SK-N-SH treated with all-trans-retinoic acid at 6 μM for 48 hours (cell line): ENCODE data around the gene ZBTB7C.

Experiments used
- ATAC-seq: fragments of 200-7000 bp; cut with Tn5 transposase; 3 replicates; pipeline ENCODE4 v1.9.1; 2020; ENCODE audit warnings: mild to moderate bottlenecking, moderate library complexity
- ARNTL ChIP-seq: fragments of 450-650 bp; formaldehyde crosslinking; IDR thresholded peaks from 2 replicates; pipeline ENCODE4 v1.5.0; 2020; ENCODE audit warnings: low read depth, mild to moderate bottlenecking, moderate library complexity, borderline replicate concordance
- CREB5 ChIP-seq: fragments of 250-450 bp; sonication (Bioruptor Pico); IDR thresholded peaks from 2 replicates; pipeline ENCODE4 v1.5.1; 2020; ENCODE audit warnings: low read depth, mild to moderate bottlenecking, moderate library complexity
- CSDC2 ChIP-seq: fragments of 250-450 bp; sonication (Bioruptor Pico); IDR thresholded peaks from 2 replicates; pipeline ENCODE4 v1.5.0; 2020; ENCODE audit warnings: mild to moderate bottlenecking, moderate library complexity
- ESRRG ChIP-seq: fragments of 250-450 bp; sonication (Bioruptor Pico); IDR thresholded peaks from 2 replicates; pipeline ENCODE4 v1.6.1; 2021; ENCODE audit warnings: mild to moderate bottlenecking
- GLIS3 ChIP-seq: fragments of 250-450 bp; sonication (Bioruptor Pico); IDR thresholded peaks from 2 replicates; pipeline ENCODE4 v1.5.0; 2020; ENCODE audit warnings: mild to moderate bottlenecking, moderate library complexity
- ISL1 ChIP-seq: fragments of 250-450 bp; sonication (Bioruptor Pico); IDR thresholded peaks from 2 replicates; pipeline ENCODE4 v2.1.2; 2022; ENCODE audit warnings: mild to moderate bottlenecking, moderate library complexity
- OSR1 ChIP-seq: fragments of 250-450 bp; sonication (Bioruptor Pico); IDR thresholded peaks from 2 replicates; pipeline ENCODE4 v1.8.0; 2022; ENCODE audit warnings: moderate library complexity, mild to moderate bottlenecking, inconsistent platforms
- PATZ1 ChIP-seq: fragments of 250-450 bp; sonication (Bioruptor Pico); IDR thresholded peaks from 2 replicates; pipeline ENCODE4 v1.8.0; 2020; ENCODE audit warnings: mild to moderate bottlenecking, moderate library complexity, borderline replicate concordance
- PPARA ChIP-seq: fragments of 250-450 bp; sonication (Bioruptor Pico); IDR thresholded peaks from 2 replicates; pipeline ENCODE4 v1.5.0; 2020; ENCODE audit warnings: mild to moderate bottlenecking, borderline replicate concordance
- RARB ChIP-seq: fragments of 250-450 bp; sonication (Bioruptor Pico); IDR thresholded peaks from 2 replicates; pipeline ENCODE4 v1.8.0; 2021; ENCODE audit warnings: mild to moderate bottlenecking, moderate library complexity
- SNAI2 ChIP-seq: fragments of 250-450 bp; sonication (Bioruptor Pico); IDR thresholded peaks from 2 replicates; pipeline ENCODE4 v1.5.0; 2020; ENCODE audit warnings: mild to moderate bottlenecking, moderate library complexity
- TCF4 ChIP-seq: fragments of 250-450 bp; sonication (Bioruptor Pico); IDR thresholded peaks from 2 replicates; pipeline ENCODE4 v1.8.0; 2021; ENCODE audit warnings: mild to moderate bottlenecking, moderate library complexity, borderline replicate concordance
- TOX ChIP-seq: fragments of 250-450 bp; sonication (Bioruptor Pico); IDR thresholded peaks from 2 replicates; pipeline ENCODE4 v1.8.0; 2021; ENCODE audit warnings: mild to moderate bottlenecking, moderate library complexity, borderline replicate concordance
- ZC3H10 ChIP-seq: fragments of 250-450 bp; sonication (Bioruptor Pico); IDR thresholded peaks from 2 replicates; pipeline ENCODE4 v1.5.1; 2021; ENCODE audit warnings: mild to moderate bottlenecking, moderate library complexity
- ZFP3 ChIP-seq: fragments of 250-450 bp; sonication (Bioruptor Pico); IDR thresholded peaks from 2 replicates; pipeline ENCODE4 v1.5.0; 2020; ENCODE audit warnings: mild to moderate bottlenecking, moderate library complexity
- ZFP30 ChIP-seq: fragments of 450-650 bp; formaldehyde crosslinking; IDR thresholded peaks from 2 replicates; pipeline ENCODE4 v1.5.0; 2022; ENCODE audit warnings: mild to moderate bottlenecking, moderate library complexity
- ZNF70 ChIP-seq: fragments of 450-650 bp; formaldehyde crosslinking; IDR thresholded peaks from 2 replicates; pipeline ENCODE4 v1.5.0; 2020; ENCODE audit warnings: mild to moderate bottlenecking, moderate library complexity
- ZNF8 ChIP-seq: fragments of 450-650 bp; formaldehyde crosslinking; IDR thresholded peaks from 2 replicates; pipeline ENCODE4 v1.5.0; 2020; ENCODE audit warnings: mild to moderate bottlenecking, moderate library complexity
- TF ChIP-seq, protein P1 (sequence below): fragments of 250-450 bp; sonication (Bioruptor Pico); IDR thresholded peaks from 2 replicates; pipeline ENCODE4 v1.8.0; 2021; ENCODE audit warnings: low read depth, mild to moderate bottlenecking, moderate library complexity, borderline replicate concordance
- TF ChIP-seq, protein P2 (sequence below): fragments of 250-450 bp; sonication (Bioruptor Pico); IDR thresholded peaks from 2 replicates; pipeline ENCODE4 v1.5.0; 2020; ENCODE audit warnings: mild to moderate bottlenecking, moderate library complexity
- TF ChIP-seq, protein P3 (sequence below): fragments of 250-450 bp; sonication (Bioruptor Pico); IDR thresholded peaks from 2 replicates; pipeline ENCODE4 v1.5.1; 2021; ENCODE audit warnings: mild to moderate bottlenecking, moderate library complexity

Gene ZBTB7C

DNA sequence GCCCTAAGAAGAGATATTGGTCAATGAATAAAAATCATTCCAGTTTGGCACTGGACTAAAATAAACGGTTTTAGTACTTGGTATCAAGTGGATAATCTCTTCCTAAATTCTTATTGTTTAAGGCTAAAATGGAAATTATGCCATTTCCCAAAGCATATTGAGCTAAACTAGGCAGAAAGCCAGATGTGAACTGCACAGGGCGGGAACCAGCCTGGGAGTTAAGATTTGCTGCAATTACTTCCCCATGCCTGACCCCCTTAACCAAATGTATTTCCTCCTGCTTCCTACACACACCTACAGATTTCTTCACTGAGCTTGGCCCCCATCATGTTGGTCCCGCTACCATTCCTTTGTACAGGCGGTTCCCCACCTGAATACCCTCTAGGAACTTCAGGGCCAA is 12.2 kb downstream of the ZBTB7C start:
- TF ChIP-seq ARNTL (CRISPR knock-in tag), result no peak
- TF ChIP-seq, protein P1, sequence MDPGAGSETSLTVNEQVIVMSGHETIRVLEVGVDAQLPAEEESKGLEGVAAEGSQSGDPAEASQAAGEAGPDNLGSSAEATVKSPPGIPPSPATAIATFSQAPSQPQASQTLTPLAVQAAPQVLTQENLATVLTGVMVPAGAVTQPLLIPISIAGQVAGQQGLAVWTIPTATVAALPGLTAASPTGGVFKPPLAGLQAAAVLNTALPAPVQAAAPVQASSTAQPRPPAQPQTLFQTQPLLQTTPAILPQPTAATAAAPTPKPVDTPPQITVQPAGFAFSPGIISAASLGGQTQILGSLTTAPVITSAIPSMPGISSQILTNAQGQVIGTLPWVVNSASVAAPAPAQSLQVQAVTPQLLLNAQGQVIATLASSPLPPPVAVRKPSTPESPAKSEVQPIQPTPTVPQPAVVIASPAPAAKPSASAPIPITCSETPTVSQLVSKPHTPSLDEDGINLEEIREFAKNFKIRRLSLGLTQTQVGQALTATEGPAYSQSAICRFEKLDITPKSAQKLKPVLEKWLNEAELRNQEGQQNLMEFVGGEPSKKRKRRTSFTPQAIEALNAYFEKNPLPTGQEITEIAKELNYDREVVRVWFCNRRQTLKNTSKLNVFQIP (CRISPR knock-in tag), result no peak
- TF ChIP-seq ZNF70 (CRISPR knock-in tag), result no peak
- no peak for TF ChIP-seq ZNF8 (CRISPR knock-in tag)
- no peak for TF ChIP-seq RARB (CRISPR knock-in tag)
- no peak for TF ChIP-seq ISL1 (CRISPR knock-in tag)
- TF ChIP-seq ZFP3 (CRISPR knock-in tag), result no peak
- TF ChIP-seq SNAI2, result no peak
- no peak for TF ChIP-seq PPARA (CRISPR knock-in tag)
- TF ChIP-seq ESRRG (CRISPR knock-in tag), result no peak
- no peak for TF ChIP-seq CSDC2 (CRISPR knock-in tag)
- no peak for TF ChIP-seq TOX
- no peak for TF ChIP-seq GLIS3
- no peak for TF ChIP-seq PATZ1
- no peak for TF ChIP-seq CREB5 (CRISPR knock-in tag)
- TF ChIP-seq, all 23 proteins: peak for 0
- no peak for ATAC-seq

- TF ChIP-seq ISL1 (CRISPR knock-in tag), result no peak
- no peak for TF ChIP-seq OSR1 (CRISPR knock-in tag)
- TF ChIP-seq ZC3H10 (CRISPR knock-in tag), result no peak
- TF ChIP-seq, all 23 proteins: peak for 0
- no peak for ATAC-seq
Observed at GRCh38 chr18:48396561-48396960, 12.6 kb downstream of the ZBTB7C start.

DNA sequence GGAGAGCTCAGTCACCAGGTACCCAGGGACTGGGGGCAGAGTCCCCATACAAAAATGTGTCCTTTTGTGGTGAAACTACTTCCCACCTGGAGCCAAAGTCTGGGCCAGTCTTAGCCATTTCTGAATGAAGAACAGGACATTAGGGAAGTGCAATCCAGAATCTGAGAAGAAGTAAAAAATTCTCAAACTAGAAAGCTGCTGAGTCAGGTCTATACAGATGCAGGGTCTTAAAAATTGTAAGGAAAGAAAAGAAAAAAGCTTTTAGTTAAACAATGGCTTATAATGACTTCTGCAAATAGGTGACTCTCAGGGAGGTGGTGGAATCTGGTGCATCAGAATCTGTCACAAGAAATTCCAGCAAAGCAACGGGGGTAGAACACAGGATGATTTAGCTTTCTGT is 13.5 kb downstream of the ZBTB7C start:
- no peak for TF ChIP-seq TCF4 (CRISPR knock-in tag)
- TF ChIP-seq ZNF8 (CRISPR knock-in tag), result no peak
- no peak for TF ChIP-seq ZFP3 (CRISPR knock-in tag)

GRCh38 chr18:48394176-48394575 is 15.0 kb downstream of the ZBTB7C start:
- no peak for ATAC-seq
- TF ChIP-seq RARB (CRISPR knock-in tag) (no peak), TCF4 (CRISPR knock-in tag) (no peak), ESRRG (CRISPR knock-in tag) (no peak), TOX (no peak), OSR1 (CRISPR knock-in tag) (no peak), CSDC2 (CRISPR knock-in tag) (no peak), PATZ1 (no peak), ZFP30 (CRISPR knock-in tag) (no peak), SNAI2 (no peak), ZFP3 (CRISPR knock-in tag) (no peak), ZNF70 (CRISPR knock-in tag) (no peak), ARNTL (CRISPR knock-in tag) (no peak), ZNF8 (CRISPR knock-in tag) (no peak)
- TF ChIP-seq, protein P2, sequence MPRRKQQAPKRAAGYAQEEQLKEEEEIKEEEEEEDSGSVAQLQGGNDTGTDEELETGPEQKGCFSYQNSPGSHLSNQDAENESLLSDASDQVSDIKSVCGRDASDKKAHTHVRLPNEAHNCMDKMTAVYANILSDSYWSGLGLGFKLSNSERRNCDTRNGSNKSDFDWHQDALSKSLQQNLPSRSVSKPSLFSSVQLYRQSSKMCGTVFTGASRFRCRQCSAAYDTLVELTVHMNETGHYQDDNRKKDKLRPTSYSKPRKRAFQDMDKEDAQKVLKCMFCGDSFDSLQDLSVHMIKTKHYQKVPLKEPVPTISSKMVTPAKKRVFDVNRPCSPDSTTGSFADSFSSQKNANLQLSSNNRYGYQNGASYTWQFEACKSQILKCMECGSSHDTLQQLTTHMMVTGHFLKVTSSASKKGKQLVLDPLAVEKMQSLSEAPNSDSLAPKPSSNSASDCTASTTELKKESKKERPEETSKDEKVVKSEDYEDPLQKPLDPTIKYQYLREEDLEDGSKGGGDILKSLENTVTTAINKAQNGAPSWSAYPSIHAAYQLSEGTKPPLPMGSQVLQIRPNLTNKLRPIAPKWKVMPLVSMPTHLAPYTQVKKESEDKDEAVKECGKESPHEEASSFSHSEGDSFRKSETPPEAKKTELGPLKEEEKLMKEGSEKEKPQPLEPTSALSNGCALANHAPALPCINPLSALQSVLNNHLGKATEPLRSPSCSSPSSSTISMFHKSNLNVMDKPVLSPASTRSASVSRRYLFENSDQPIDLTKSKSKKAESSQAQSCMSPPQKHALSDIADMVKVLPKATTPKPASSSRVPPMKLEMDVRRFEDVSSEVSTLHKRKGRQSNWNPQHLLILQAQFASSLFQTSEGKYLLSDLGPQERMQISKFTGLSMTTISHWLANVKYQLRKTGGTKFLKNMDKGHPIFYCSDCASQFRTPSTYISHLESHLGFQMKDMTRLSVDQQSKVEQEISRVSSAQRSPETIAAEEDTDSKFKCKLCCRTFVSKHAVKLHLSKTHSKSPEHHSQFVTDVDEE (CRISPR knock-in tag), result no peak
- TF ChIP-seq, protein P3, sequence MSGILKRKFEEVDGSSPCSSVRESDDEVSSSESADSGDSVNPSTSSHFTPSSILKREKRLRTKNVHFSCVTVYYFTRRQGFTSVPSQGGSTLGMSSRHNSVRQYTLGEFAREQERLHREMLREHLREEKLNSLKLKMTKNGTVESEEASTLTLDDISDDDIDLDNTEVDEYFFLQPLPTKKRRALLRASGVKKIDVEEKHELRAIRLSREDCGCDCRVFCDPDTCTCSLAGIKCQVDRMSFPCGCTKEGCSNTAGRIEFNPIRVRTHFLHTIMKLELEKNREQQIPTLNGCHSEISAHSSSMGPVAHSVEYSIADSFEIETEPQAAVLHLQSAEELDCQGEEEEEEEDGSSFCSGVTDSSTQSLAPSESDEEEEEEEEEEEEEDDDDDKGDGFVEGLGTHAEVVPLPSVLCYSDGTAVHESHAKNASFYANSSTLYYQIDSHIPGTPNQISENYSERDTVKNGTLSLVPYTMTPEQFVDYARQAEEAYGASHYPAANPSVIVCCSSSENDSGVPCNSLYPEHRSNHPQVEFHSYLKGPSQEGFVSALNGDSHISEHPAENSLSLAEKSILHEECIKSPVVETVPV (CRISPR knock-in tag), result no peak
- TF ChIP-seq, protein P1 (CRISPR knock-in tag), result no peak

More for the DNA sequence above, 13.5 kb downstream of the ZBTB7C start:
- no peak for ATAC-seq
